Mononuclear cell (primary cell): ENCODE results near the gene RTN1. TPM values are rescaled to one million over a fixed set of nuclear protein-coding genes. Genes with fewer than 3 reads are reported as not detected.

Source experiments
- H3K27me3 ChIP-seq: 2 replicates; pipeline ENCODE4 v1.6.0; 2011; ENCODE audit warnings: low read length, control low read depth; ENCODE audit not compliant: insufficient read depth
- H3K4me1 ChIP-seq: 2 replicates; pipeline ENCODE4 v1.5.1; 2011; ENCODE audit warnings: mild to moderate bottlenecking, low read length, control low read depth; ENCODE audit not compliant: insufficient read depth
- H3K4me3 ChIP-seq: 2 replicates; pipeline ENCODE4 v1.5.1; 2011; ENCODE audit warnings: mild to moderate bottlenecking, low read length, moderate library complexity
- H3K9me3 ChIP-seq: 2 replicates; pipeline ENCODE4 v1.5.1; 2011; ENCODE audit warnings: low read depth, mild to moderate bottlenecking, control low read depth, low read length
- total RNA-seq: library from RNA; depleted of rRNA; stranded (reverse); fragments of >200 nt; gene quantifications from one replicate; pipeline ENCODE4 v1.2.3, GENCODE V29; 2012

RTN1 gene
- total RNA-seq, 1 donor, result 8.0 TPM

DNA sequence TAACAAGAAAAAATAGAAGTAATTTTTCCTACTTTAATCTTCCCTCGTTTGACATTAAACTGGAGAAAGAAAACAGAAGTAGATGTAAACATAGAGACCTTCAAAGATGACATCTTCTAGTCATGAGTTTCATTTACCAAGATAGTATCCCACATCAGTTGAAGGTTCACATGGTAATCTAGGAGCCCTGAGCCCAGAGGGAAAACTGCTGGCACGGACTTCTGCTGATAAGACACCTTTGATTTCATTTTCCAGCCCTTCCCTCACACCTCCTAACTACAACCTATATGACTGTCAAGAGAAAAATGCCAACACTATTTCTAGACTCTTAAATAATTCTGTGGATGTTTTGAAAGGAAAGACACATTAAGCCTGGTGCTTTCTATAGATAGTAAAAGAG lies 247.9 kb downstream of the RTN1 start:
- Histone ChIP-seq H3K27me3 (peaks cover 4% of the 10 kb centered on the region), H3K4me1 (no peaks in the 10 kb centered on the region), H3K9me3 (no peaks in the 10 kb centered on the region), H3K4me3 (no peak overlapping the region)

DNA sequence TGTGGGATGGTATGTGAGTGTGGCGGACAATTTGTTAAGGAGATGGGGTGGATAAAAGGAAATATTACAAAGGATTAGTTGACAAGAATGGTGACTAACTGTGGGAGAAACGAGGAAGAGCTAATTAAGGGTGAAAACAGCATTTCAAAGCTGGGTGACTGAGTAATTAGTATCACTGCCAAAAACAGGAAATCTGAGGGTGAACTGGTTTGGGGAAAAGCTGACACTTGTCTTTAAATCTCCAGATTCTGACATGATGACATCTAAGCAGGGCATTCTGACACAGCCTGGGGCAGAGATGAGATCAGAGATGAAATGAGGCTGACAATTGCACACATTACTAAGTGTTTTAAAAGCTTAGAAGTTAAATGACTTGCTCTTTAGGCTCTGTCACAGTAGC lies 251.5 kb downstream of the RTN1 start:
- Histone ChIP-seq H3K4me3 (no peak overlapping the region), H3K9me3 (no peaks in the 10 kb centered on the region), H3K4me1 (no peaks in the 10 kb centered on the region)

DNA sequence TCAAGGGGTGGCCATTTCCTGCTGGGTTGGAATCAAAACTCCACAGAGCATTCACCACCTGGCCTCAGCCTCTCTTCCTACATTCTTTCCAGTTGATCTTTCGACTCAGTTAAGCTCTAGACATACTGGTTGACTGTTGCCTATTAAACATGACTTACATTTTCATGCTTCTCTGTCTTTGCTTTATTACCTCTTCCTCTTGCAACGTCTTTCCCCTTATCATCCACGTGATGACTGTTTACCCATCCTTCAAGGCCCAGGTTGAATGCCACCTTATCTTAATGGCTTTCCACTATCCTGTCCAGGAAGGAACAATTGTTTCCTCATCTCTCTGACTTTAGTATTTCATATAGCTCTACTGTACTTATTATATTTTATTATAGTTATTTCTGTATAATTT lies 269.5 kb downstream of the RTN1 start:
- no peaks in the 10 kb centered on the region for H3K27me3 ChIP-seq
- no peaks in the 10 kb centered on the region for H3K4me1 ChIP-seq
- no peaks in the 10 kb centered on the region for H3K9me3 ChIP-seq
- H3K4me3 ChIP-seq, result no peak overlapping the region

More for the DNA sequence above, 251.5 kb downstream of the RTN1 start:
- H3K27me3 ChIP-seq, result no peaks in the 10 kb centered on the region

DNA sequence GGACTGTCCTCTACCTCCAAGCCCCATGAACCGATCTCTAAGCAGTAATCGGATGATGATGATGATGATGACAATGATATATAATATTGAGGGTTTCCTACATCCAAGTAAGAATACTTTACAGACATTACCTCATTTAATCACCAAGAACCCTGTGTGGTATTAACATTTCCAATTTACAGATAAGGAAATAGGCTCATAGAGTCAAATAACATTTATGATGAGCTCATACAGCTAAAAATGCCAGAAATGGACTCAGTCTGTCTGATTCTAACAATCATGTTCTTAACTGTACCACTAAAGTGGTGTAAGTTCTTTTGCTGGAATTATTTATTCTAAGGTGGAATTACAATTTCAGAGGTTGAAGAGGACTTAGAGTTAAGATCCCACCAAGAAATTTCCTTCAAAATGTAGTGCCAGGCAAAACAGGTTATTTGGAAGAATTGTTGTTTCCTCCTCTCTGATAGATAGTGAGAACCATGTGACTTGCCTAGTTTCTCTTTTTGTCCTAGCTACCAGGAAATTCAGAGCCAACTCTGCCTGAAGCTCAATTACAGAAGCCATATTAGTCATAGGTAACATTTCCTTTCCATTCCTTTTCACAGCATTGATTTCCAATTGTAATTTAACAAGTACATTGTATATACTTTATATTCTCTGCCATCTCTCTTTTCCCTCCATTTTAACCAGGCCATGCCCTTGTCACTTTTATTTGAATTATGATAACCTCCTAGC lies 270.2 kb downstream of the RTN1 start:
- Histone ChIP-seq H3K9me3 (no peaks in the 10 kb centered on the region), H3K4me3 (no peak overlapping the region), H3K27me3 (no peaks in the 10 kb centered on the region), H3K4me1 (no peaks in the 10 kb centered on the region)

DNA sequence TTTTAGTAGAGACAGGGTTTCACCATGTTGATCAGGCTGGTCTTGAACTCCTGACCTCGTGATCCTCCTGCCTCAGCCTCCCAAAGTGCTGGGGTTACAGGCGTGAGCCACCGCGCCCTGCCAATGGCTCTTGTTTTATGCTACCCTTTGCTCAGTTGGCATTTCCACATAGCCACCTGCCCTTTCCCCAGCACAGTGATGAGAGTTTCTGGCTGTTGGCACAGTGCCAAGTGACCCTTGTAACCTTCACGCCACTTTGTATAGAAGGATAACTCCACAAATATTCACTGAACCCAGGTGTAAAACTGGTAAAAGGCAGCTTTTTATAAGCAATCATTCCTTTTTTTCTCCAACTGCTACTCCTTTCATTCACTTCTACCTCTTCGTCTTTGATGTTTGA lies 275.5 kb downstream of the RTN1 start:
- H3K4me1 ChIP-seq, result no peaks in the 10 kb centered on the region
- no peaks in the 10 kb centered on the region for H3K9me3 ChIP-seq
- no peak overlapping the region for H3K4me3 ChIP-seq
- no peaks in the 10 kb centered on the region for H3K27me3 ChIP-seq

DNA sequence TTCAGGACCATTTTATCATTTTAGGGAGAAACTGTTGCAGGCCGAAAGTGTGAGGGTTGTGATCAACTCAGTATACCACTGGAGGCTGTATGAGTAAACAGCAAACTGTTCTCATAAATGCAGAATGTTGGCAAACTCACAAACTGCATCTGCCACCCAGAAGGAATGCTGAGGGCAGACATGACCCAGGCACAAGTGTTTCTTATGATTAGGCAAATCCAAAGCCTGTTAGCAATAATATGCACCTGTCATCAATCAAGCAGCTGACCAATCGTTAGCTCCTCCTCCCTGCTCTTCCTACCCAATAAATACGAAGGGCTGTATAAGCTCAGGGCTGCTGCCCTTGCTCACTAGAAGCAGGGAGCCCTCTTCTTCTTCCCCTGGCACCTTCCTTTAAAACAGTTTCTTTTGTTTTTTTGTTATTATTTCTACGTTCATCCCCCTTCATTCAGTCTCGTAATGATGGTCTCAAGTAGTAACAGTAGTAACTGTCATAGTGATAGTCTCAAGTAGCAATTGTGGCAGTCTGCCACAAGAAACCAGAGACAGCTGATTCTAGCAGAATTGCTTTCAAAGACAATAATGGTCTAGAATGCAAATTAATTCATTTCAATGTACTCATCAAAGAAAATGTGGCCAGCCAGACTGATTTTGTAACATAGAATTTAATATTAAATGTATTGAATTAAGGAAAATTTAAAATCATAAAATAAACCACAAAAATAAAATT lies 278.8 kb downstream of the RTN1 start:
- Histone ChIP-seq H3K27me3 (no peaks in the 10 kb centered on the region), H3K4me3 (no peak overlapping the region), H3K4me1 (no peaks in the 10 kb centered on the region), H3K9me3 (no peaks in the 10 kb centered on the region)

DNA sequence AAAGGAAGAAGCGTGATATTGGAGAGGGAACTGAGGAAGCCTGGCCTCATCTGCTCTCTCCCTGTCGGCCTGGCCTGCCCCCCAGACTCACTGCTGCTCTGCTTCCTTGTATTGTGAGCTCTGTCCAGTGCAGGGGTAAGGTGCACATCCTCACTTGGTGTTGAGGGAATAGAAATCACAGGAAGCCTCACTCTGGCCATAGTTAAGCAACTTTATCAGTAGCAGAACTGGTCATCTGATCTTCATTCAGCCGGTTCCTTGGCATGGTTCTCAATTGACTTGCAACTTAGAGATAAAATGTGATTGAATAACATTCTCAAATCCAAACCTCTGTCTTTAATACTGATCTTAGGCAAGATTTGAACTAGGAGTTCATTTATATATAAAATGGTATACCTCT lies 282.5 kb downstream of the RTN1 start:
- Histone ChIP-seq H3K4me1 (peaks cover 18% of the 10 kb centered on the region), H3K4me3 (no peak overlapping the region), H3K27me3 (no peaks in the 10 kb centered on the region), H3K9me3 (no peaks in the 10 kb centered on the region)

DNA sequence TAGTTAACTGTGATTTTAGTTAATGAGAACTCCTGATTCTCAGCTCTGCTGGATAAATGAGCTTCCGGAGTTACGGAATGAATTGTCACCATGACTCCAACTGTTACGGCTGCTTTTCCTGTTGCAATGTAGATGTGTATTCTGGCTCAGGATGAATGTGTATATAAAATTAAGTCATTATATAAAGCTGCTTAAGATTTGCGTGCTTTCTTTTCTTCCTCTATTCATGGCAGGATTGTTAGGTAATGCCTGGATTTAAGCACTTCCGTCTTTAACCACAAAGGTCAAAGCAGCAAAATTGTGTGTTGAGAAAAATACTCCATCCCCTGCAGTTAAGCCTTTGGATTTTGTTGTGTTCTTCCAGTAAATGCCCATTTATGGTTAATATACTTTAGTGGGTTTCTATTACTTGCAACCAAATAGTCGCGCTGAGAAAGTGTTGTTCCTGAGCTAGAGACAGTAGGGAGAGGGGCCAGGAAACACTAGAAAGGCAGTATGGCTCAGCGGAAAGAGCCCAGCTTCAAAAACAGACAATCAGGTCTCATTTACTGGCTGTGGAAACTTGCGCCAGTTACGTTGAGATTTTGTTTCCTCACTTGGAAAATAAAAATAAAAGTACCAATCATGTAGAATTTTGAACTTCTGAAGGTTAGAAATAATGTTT lies 284.6 kb downstream of the RTN1 start:
- Histone ChIP-seq H3K4me1 (peaks cover 24% of the 10 kb centered on the region), H3K4me3 (peak overlapping the region; percentile 12), H3K9me3 (no peaks in the 10 kb centered on the region), H3K27me3 (no peaks in the 10 kb centered on the region)

DNA sequence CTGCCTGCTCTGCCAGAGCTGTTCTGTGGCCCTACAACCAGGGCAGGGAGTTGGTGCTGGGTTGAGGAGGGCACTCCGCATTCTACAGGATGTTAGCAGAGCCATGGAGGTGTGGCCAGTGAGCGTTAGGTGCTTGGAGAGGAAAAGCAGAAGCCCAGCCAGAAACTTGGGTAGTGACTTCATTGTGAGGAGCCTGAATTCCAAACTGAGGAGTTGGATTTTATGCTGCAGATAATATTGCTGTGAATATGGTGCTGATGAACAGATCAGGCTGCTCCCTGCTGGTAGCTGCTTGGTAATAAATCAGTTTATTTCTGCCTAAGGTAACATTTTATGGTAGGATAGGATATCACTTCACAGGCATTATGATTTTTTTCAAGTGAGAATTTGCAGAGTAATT lies 286.8 kb downstream of the RTN1 start:
- Histone ChIP-seq H3K4me1 (peaks cover 24% of the 10 kb centered on the region), H3K9me3 (no peaks in the 10 kb centered on the region), H3K4me3 (no peak overlapping the region), H3K27me3 (peaks cover 3% of the 10 kb centered on the region)

DNA sequence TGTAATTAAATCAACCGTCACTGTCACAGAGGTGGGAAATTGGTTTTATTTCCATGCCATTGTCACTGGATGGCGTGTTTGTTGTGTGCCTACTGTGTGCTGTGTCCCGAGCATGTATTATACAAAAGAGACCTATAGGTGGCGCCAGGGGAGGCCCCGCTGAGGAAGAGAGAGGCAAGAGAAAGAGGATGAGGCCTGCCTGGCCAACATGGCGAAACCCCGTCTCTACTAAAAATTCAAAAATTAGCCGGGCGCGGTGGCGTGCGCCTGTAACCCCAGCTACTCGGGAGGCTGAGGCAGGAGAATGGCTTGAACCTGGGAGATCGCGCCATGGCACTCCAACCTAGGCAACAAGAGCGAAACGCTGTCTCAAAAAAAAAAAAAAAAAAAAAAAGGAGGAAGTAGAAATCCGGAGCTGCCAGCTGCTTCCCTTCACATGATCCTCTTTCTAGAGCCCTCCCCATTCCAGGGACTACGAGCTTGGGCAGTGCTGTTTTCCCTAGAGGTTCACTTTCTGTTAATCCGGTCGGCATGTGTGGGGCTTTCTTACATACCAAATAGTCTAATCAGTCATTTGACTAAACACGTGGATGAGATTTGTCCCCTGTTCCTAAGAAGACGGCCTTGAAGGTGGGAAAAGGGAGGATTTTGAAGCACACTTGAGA lies 287.6 kb downstream of the RTN1 start:
- H3K9me3 ChIP-seq, result no peaks in the 10 kb centered on the region
- H3K4me1 ChIP-seq, result peaks cover 24% of the 10 kb centered on the region
- no peak overlapping the region for H3K4me3 ChIP-seq
- peaks cover 7% of the 10 kb centered on the region for H3K27me3 ChIP-seq

DNA sequence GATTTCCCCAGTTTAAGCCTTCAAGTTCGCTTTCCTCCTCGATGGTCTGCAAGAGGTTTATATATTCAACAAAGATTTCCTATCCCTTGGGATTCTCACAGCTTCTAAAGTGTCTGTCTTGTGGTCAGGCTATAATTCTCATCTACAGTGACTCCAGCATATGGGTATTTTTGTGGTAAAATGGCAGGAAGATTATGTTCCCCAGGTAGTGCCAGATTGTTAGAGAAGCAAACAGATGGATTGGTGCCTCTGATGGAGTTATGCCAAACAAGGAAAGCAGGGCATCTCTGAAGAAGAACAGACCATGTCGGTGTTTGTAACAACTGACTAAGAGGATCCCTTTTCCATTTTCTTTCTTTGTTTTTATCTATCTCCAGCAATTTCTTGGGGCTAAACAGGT lies 288.4 kb downstream of the RTN1 start:
- Histone ChIP-seq H3K27me3 (peaks cover 9% of the 10 kb centered on the region), H3K4me3 (no peak overlapping the region), H3K9me3 (no peaks in the 10 kb centered on the region), H3K4me1 (peaks cover 24% of the 10 kb centered on the region)

DNA sequence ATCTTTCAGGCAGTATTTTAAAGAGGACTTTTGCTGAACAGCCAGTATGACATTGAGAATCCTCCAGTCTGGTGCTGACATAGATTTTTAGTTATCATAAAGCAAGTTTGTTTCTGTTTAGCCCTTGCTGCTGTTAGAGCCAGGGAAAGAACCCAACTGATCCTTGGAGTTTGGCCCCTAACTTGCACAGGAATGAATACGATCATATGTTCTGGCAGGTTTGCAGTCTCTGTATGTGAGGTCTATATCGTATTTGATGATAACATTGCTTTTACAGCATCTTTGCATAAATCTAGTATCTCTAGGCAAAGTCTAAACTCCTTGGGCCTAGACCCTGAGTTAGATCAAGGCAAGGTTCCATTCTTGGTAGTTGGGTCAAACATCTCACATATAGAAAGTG lies 289.7 kb downstream of the RTN1 start:
- H3K9me3 ChIP-seq, result no peaks in the 10 kb centered on the region
- peaks cover 9% of the 10 kb centered on the region for H3K27me3 ChIP-seq
- peaks cover 31% of the 10 kb centered on the region for H3K4me1 ChIP-seq
- H3K4me3 ChIP-seq, result no peak overlapping the region

DNA sequence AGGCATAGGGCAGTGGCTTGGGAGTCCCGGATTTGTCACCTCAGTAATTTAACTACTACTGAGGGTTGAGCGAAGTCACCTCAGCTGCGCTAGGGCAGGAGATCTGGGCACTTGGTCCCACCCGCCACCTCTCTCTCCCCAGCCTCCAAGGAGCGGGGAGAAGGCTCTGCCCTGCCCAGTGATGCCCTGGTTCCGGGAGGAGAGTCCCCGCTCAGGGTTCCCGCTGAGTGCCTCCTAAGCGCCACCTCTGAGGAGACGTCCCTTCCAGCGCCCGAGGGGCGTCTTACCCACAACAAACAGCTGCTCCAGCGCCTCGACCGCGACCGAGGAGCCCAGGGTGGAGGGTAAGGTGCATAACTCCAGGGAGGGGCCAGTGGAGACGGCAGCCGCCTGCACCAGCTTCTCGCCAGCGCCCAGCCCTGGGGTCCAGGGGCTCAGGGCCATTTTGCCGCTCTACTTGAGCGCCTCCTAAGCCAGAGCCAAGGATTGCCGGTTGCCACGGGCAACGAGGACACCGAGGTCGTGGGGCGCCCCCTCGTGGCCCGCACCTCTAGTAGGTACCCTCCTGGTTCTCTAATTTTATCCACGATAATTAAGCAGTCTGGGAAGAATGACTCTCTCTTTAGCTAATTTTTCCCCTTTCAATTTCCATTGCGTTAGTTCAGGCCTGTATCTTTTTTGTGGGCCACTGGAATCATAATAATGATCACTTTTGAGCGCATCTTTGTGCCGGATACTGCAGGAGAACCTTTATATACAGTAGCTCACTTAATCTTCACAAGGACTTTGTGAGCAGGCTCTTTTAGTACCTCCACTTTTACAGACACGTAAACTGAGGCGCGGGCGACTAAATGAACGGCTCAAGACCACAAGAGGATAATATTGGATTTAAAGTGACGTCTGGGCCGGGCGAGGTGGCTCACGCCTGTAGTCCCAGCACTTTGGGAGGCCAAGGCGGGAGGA lies 294.0 kb downstream of the RTN1 start, which contains the start of gene CCDC175:
TSS of gene CCDC175 (minus strand) at position 481 of the 963 bp plus-strand sequence. CDS start at position 444, 37 bp downstream.
- Histone ChIP-seq H3K9me3 (no peaks in the 10 kb centered on the region), H3K4me1 (peaks cover 12% of the 10 kb centered on the region)

DNA sequence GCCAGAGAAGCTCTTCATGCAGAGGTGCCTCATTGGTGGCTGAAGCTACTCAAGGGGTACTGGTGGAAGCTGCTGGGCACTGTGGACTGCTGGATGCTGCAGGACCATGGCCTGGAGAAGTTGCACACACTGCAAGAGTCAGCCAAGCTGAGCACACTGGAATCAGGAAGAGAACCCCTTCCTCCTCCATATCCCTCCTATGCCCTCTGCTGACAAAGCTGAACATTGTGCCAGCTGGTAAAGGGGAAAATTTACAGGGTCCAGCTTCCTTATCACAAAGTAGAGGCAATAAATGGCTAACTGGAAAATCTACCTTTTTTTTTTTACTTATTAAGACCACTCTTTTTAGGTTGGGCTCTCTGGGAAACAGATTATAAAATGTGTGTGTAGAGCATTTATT lies 300.5 kb downstream of the RTN1 start:
- H3K4me1 ChIP-seq, result no peaks in the 10 kb centered on the region

More for the DNA sequence above, 294.0 kb downstream of the RTN1 start, which contains the start of gene CCDC175:
- Histone ChIP-seq H3K4me3 (peak within 1 kb of the TSS; percentile 26), H3K27me3 (peaks cover 9% of the 10 kb centered on the region)

More for the DNA sequence above, 300.5 kb downstream of the RTN1 start:
- Histone ChIP-seq H3K9me3 (no peaks in the 10 kb centered on the region), H3K4me3 (no peak overlapping the region), H3K27me3 (peaks cover 2% of the 10 kb centered on the region)
